ENCODE measurements around the gene MATK.

DNA sequence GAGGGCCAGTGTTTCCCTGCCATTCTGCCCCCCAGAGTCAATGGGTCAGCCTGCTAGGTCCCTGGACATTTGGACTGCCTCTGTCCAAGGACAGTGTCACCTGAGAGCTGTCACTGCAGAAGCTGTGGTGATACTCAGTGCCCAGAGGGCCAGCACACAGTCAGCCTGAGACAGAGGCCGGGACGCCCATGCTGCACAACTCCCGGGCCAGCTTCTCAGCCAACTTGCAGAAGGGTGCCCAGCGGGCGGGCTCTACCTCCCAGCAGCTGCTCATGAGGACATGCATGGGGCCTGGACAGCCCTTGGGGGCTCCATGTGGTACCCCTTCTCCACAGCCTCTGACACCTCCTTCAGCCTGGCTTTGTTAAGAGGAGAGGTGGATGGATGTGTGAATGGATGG, 10.3 kb downstream of the MATK start:
- TF ChIP-seq POLR2A (IDR thresholded peaks at IDR 0.05; ENCODE audit: low read depth, low read length) (no peak), POLR2AphosphoS5 (IDR thresholded peaks at IDR 0.05; ENCODE audit: low read depth, low read length) (no peak)

Measured in GM12892 (cell line).